Activated CD4-positive, alpha-beta T cell treated with anti-CD3 and anti-CD28 coated beads, Interleukin-2, Interleukin-6, amounts not matched to agents 100 ng/mL and 50 ng/mL, durations not matched to agents 16 hours and 8 hours (primary cell): Measurements from ENCODE around the gene SCARB1.

Experiments
- DNase-seq: peaks from one replicate; pipeline ENCODE4 v3.0.0-alpha.2; 2020

SCARB1 gene

GRCh38 chr12:124792156-124792555 lies 71.5 kb downstream of the SCARB1 start:
- DNase-seq = no peak

DNA sequence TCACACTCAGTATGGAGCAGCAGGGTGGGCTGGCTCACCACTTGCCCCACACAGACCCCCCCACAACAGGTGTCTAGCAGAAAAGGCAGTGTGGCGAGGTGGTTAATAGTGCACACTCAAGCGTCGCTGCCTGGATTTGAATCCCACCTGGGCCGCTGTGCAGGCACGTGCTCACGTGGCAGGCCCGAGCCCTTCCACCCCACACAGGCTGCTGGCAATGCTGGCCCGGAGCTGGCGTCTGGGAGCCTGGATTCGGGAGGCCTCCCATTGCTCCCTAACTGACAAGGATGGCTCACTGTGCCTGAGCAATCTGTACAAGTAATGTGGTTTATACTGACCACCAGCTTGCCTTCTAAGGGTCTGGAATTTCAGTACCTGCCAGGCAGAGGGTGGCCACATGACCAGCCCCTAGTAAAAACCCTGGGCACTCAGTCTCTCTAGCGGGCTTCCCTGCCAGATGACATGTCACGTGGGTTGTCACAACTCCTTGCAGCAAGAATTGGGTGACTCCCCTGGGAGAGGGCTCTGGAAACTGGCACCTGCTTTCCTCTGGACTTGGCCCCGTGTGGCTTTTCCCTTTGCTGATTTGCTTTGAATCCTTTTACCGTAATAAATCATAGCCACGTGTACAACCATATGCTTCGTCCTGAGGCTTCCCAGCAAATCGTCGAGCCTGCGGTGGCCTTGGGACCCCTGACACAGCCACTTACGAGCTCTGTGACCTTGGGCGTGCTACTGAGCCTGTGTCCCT lies 72.8 kb downstream of the SCARB1 start:
- no peak for DNase-seq

GRCh38 chr12:124788936-124789555 lies 74.6 kb downstream of the SCARB1 start:
- DNase-seq = no peak

GRCh38 chr12:124786061-124786964 lies 77.4 kb downstream of the SCARB1 start:
- no peak for DNase-seq

GRCh38 chr12:124784871-124785572 lies 78.6 kb downstream of the SCARB1 start:
- DNase-seq = no peak

DNA sequence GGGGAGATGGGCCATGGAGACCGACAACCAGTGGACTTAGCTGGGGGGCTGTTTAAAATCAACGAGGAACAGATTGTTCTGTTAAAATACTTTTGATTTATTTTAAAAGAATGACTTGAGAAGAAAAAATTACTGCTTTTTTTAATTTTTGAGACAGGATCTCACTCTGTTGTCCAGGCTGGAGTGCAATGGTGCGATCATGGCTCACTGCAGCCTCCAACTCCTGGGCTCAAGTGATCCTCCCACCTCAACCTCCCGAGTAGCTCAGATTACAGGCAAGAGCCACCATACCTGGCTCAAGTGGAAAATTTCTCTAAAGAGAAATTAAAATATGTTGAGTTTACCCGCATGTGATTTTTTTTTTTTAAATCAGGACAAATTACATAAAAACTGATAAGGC lies 80.6 kb downstream of the SCARB1 start:
- no peak for DNase-seq

DNA sequence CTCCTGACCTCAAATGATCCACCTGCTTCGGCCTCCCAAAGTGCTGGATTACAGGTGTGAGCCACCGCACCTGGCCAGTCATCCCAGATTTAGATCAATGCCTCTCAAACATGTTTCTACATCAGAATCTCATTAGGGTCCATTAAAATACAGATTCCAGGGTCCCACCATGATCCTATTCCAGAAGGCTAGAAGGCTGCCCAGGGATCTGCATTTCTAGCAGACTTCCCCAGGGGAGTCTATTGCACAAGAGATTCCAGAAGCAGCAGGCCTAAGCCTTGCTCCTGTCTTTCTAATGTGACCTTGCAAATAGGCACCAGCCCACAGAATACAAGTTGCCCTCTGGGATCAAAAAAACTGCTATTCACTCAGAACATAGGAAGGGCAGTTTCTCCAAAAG lies 81.5 kb downstream of the SCARB1 start:
- DNase-seq = no peak

GRCh38 chr12:124780752-124781685 lies 82.6 kb downstream of the SCARB1 start:
- no peak for DNase-seq

GRCh38 chr12:124780336-124780735 lies 83.3 kb downstream of the SCARB1 start:
- DNase-seq = no peak

DNA sequence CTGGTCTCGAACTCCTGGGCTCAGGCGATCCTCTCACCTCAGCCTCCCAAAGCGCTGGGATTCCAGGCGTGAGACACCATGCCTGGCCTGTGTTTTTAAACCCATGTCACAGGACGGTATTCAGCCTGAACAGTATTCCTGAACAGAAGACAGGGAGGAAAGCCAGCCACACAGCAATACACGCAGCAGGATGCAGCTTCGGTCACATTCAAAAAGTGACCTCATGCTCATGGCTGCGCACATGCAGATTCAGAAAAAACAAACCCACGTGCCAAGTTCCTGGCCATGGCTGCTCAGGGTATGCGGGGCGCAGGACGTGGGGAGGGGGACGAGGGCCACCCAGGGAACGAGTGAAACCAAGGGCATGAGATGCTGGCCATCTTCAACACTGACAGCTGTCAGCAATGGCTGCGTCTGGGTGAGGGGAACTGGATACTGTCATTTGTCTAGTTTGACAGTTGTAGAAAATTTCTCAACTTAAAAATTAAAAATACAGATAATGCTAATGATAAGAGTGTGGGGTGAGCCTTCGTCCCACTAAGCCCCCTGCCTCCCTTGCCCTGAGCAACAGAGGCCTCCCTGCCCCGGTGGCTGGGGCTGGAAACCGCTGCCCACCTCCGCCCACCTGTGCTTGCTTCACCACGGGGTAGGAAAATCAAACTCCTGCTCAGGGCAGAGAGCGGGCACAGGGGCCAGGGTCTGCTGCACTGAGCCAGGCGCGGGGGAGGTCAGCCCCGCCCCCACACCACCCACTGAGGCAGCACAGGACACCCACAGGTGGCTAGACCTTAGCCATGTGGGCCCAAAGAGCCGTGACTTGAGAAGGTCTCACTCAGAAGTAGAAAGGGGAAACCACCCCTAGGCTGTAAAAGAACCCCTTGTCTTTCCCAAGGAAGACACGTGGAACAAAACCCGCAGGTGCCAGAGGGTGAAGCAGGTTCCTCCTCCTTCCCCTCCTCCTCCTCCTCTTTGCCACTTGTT lies 84.2 kb downstream of the SCARB1 start:
- DNase-seq = no peak

DNA sequence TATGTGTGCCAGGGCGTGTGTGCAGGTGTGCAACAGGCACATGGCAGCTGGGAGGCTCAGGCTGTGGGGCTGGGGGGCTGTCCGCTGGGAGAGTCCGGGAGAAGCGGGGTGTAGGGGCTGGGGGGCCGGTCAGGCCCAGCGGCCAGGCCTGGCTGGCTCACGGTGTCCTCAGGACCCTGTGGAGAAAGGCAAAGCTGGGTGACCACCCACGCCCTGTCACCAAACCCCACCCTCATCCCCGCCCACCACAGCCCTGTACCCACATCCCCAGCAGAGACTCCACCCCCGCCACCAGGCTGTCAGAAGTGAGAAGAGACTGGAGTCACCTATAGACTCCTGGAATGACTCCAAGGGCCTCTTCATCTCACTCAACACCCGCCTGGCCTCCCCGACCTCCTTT lies 85.3 kb downstream of the SCARB1 start:
- DNase-seq = peak; percentile 64

- no peak for DNase-seq
Observed at GRCh38 chr12:124777399-124778372, 86.0 kb downstream of the SCARB1 start.

DNA sequence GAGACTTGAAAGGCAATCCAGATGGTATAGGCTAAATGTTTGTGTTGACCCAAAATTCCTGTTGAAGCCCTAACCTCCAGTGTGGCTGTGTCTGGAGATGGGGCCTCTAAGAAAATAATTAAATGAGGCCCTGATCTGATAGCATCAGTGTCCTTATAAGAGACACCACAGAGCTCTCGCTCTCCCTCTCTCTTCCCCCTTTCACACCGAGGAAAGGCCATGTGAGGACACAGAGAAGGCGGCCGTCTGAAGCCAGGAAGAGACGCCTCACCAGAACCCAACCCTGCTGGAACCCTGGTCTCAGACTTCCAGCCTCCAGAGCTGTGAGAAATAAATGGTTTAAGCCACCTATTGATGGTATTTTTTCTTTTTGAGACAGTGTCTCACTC lies 87.5 kb downstream of the SCARB1 start:
- DNase-seq = no peak

DNA sequence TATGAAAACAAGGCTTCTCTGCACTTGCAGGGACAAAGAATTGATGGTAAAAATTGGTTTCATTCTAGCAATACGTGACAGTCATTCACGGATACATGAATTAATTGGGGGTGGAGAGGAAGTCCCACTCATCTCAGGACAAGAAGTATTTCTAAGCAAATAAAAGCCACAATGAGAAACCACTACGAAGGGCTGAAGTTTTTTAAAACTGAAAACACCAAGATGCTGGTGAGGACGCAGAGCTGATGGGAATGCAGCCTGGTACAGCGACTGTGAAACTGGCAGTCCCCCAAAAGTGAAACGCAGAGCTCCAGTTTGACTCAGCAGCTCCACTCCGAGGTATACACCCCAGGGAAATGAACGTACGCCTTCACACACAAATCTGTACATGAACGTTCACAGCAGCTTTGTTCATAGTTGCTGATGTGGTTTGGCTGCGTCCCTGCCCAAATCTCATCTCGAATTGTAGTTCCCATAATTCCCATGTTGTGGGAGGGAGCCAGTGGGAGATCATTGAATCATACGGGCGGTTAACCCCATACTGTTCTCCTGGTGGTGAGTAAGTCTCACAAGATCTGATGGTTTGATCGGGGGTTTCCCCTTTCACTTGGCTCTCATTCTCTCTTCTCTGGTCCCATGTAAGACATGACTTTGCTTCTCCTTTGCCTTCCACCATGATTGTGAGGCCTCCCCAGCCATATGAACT lies 89.0 kb downstream of the SCARB1 start:
- DNase-seq = peak; percentile 97

DNA sequence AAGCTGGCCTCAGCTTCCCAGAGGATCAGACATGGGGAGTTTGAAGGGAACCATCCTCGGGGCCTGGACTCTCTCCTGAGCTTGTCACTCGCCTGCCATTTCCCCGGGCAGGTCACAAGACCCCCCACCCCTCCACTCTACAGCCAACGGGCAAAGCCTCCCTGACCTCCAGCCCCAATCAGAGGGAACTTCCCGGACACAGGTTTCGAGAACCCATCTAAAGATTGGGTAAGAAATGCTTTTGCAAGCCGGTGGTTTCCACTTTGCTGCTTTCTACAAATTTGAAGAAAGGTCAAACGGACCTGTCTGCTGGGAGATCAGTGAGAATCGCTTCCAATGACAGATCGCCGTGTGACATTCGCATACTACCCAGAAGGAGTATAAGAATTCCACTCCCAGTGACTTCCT lies 89.6 kb downstream of the SCARB1 start:
- DNase-seq = peak; percentile 80

DNA sequence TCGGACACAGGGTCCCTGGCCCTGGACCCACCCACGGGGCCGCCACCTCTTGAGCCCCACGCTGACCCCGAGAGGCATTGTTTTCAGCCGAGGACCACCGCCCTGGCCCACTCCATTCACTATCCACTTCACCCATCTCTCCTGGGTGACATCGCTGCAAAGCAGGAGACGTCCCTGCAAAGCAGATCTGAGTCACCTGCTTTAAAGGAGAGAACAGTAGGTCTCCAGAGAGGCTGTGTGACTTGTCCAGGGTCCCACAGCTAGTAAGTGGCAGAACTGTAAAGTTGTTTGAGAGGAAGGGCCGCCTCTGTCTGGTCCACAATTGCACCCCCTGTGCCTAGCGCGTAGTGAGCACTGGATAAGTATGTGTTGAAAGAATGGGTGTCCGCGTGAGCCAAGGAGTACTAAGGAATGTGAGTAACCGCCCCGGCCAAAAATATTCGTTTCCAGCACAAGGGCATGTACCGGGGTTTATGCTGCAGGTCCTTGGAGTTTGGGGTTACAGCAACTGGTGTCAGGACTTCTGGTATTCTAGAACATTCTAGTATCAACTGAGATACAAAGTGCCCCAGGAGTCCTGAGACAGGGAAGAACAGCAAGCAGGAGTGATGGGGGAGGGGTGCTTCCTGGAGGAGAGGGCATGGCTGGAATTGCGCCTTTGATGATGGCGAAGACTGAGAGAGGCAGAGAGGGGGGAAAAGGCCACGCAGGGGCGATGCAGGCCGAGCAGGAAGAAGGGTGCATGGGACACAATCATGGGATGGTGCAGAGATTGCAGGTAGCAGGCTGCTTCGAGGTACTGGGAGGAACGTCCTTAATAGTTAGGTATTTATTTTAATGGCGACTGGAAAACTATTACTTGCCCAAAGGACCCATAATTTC lies 91.1 kb downstream of the SCARB1 start:
- DNase-seq = no peak

- DNase-seq = peak; percentile 90
Observed at GRCh38 chr12:124771462-124772288, 92.0 kb downstream of the SCARB1 start.
